Right lobe of liver (tissue), 4 donors: ENCODE results near the gene PGA3.
"Not testable (repeated sequence)": the region's sequence is repeated elsewhere in the genome, so short reads cannot be mapped to it uniquely, and the experiment has no call there.

Source experiments
- POLR2A ChIP-seq: fragments of 450-650 bp; IDR thresholded peaks from one replicate; pipeline ENCODE4 v1.6.1; 2017; ENCODE audit warnings: antibody characterized with exemption, mild to moderate bottlenecking
- TF ChIP-seq, protein P1 (sequence below), 4 donors: fragments of 200-600 bp in 3 of 4; fragments of 450-650 bp in 1 of 4; IDR thresholded peaks; one replicate each; pipeline versions ENCODE4 v1.5.1 to v1.8.0; 2016 to 2022; ENCODE audit warnings: antibody characterized with exemption in 4 of 4, mild to moderate bottlenecking in 2 of 4
- donor health status: DM: no; HTN: no; CAD: no.
- donor health status: DM: no; HTN: no; CAD: no.
- donor health status: DM: no; HTN: yes; CAD: no.

- TF ChIP-seq POLR2A, result not testable (repeated sequence)
- TF ChIP-seq, protein P1, sequence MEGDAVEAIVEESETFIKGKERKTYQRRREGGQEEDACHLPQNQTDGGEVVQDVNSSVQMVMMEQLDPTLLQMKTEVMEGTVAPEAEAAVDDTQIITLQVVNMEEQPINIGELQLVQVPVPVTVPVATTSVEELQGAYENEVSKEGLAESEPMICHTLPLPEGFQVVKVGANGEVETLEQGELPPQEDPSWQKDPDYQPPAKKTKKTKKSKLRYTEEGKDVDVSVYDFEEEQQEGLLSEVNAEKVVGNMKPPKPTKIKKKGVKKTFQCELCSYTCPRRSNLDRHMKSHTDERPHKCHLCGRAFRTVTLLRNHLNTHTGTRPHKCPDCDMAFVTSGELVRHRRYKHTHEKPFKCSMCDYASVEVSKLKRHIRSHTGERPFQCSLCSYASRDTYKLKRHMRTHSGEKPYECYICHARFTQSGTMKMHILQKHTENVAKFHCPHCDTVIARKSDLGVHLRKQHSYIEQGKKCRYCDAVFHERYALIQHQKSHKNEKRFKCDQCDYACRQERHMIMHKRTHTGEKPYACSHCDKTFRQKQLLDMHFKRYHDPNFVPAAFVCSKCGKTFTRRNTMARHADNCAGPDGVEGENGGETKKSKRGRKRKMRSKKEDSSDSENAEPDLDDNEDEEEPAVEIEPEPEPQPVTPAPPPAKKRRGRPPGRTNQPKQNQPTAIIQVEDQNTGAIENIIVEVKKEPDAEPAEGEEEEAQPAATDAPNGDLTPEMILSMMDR (IDR thresholded peaks at IDR 0.05), result not testable (repeated sequence)
These were observed 15.7 kb downstream of the PGA3 start for GRCh38 chr11:61219016-61219415.
